HCT116 (cell line): ENCODE data around the gene COL20A1. TPM values are rescaled to one million over a fixed set of nuclear protein-coding genes. Genes with fewer than 3 reads are reported as not detected.
A peak's percentile ranks its signal among the peaks of the same experiment; 100 is the strongest.

ENCODE experiments used
- ATAC-seq: fragments of 200-7000 bp; cut with Tn5 transposase; 2 replicates; pipeline ENCODE4 v1.9.1; 2020; ENCODE audit warnings: mild to moderate bottlenecking, moderate library complexity
- BruUV-seq: library from RNA; stranded (reverse); fragments of 400-500 nt; replicated peaks from 2 replicates; lab custom pipeline; 2021; lab: Mats Ljungman, UMichigan
- CTCF ChIA-PET: fragments of 300-600 bp; sonication (Branson Sonifier 250); formaldehyde crosslinking; loops from one replicate; lab custom pipeline; 2021; ENCODE audit warnings: antibody characterized with exemption; lab: Charles Lee
- POLR2A ChIA-PET: fragments of 300-600, 350-600 bp; sonication (Branson Sonifier 250); formaldehyde crosslinking; loops from one replicate; lab custom pipeline; 2021; ENCODE audit warnings: antibody characterized with exemption; lab: Charles Lee
- RAD21 ChIA-PET, 2 experiments: fragments of 300-600 bp; sonication (Branson Sonifier 250); formaldehyde crosslinking; loops; one replicate each; lab custom pipeline; 2023; ENCODE audit warnings: low total read pairs in 2 of 2; ENCODE audit not compliant: uncharacterized antibody in 2 of 2, unreplicated experiment in 2 of 2, low non-redundant PET in 1 of 2; lab: Charles Lee
- DNase-seq: peaks from one replicate; pipeline ENCODE4 v3.0.0-alpha.2; 2010; ENCODE audit warnings: low read depth, low spot score
- H2AFZ ChIP-seq: fragments of 200-600 bp; shearing (Covaris generic), sonication (generic); 2 replicates; pipeline ENCODE4 v1.6.1; 2017; ENCODE audit warnings: low read depth, mixed run types, mixed read lengths, antibody characterized with exemption, low read length; ENCODE audit not compliant: poor library complexity, severe bottlenecking
- H3K27ac ChIP-seq: 2 replicates; pipeline ENCODE4 v1.5.1; 2012; ENCODE audit warnings: low read depth, low read length
- H3K27me3 ChIP-seq: fragments of 200-600 bp; sonication (generic); 2 replicates; pipeline ENCODE4 v1.6.1; 2016; ENCODE audit warnings: mixed run types, low read length, mixed read lengths; ENCODE audit not compliant: insufficient read depth
- H3K36me3 ChIP-seq, 2 experiments: fragments of 200-500 bp in 1 of 2; fragments of 200-600 bp in 1 of 2; sonication (Bioruptor generic) in 1 of 2; sonication (generic) in 1 of 2; 2 replicates each; pipeline versions ENCODE4 v1.5.1 to v1.6.1; 2014 to 2016; ENCODE audit warnings: low read length in 2 of 2, inconsistent platforms in 1 of 2, mixed read lengths in 1 of 2, mixed run types in 1 of 2; ENCODE audit not compliant: insufficient read depth in 2 of 2, control insufficient read depth in 1 of 2
- H3K4me1 ChIP-seq, 2 experiments: fragments of 200-600 bp in 1 of 2; sonication (generic) in 1 of 2; 2 replicates each; pipeline versions ENCODE4 v1.5.1 to v1.6.1; 2012 to 2017; ENCODE audit warnings: low read length in 2 of 2, inconsistent platforms in 1 of 2, mild to moderate bottlenecking in 1 of 2, mixed read lengths in 1 of 2, mixed run types in 1 of 2, moderate library complexity in 1 of 2; ENCODE audit not compliant: insufficient read depth in 2 of 2, control insufficient read depth in 1 of 2
- H3K4me2 ChIP-seq: fragments of 200-600 bp; sonication (generic); 2 replicates; pipeline ENCODE4 v1.6.1; 2017; ENCODE audit warnings: mixed run types, low read length, mixed read lengths
- H3K4me3 ChIP-seq, 2 experiments: fragments of 200-600 bp in 1 of 2; sonication (generic) in 1 of 2; replicated peaks in 1 of 2; 2 replicates each; pipeline ENCODE4 v1.5.1; 2011 to 2016; ENCODE audit warnings: low read length in 2 of 2, control low read depth in 1 of 2, low read depth in 1 of 2, mild to moderate bottlenecking in 1 of 2, mixed read lengths in 1 of 2, mixed run types in 1 of 2
- H3K79me2 ChIP-seq: fragments of 200-600 bp; sonication (generic); 2 replicates; pipeline ENCODE4 v1.6.1; 2017; ENCODE audit warnings: mild to moderate bottlenecking, mixed run types, low read length, moderate library complexity, mixed read lengths; ENCODE audit not compliant: insufficient read depth
- H3K9ac ChIP-seq: fragments of 200-600 bp; sonication (generic); 2 replicates; pipeline ENCODE4 v1.6.1; 2016; ENCODE audit warnings: low read length, mixed read lengths
- H3K9me2 ChIP-seq: fragments of 200-600 bp; sonication (generic), shearing (Covaris generic); 2 replicates; pipeline ENCODE4 v1.6.1; 2017; ENCODE audit warnings: mixed run types, mild to moderate bottlenecking, moderate library complexity; ENCODE audit not compliant: insufficient read depth
- H3K9me3 ChIP-seq, 2 experiments: fragments of 200-500 bp in 1 of 2; fragments of 200-600 bp in 1 of 2; sonication (Bioruptor generic) in 1 of 2; sonication (generic) in 1 of 2; 2 replicates each; pipeline ENCODE4 v1.6.1; 2014 to 2017; ENCODE audit warnings: low read length in 2 of 2, mixed read lengths in 2 of 2, inconsistent platforms in 1 of 2, low read depth in 1 of 2, mild to moderate bottlenecking in 1 of 2, mixed run types in 1 of 2, moderate library complexity in 1 of 2; ENCODE audit not compliant: control insufficient read depth in 1 of 2, insufficient read depth in 1 of 2
- H4K20me1 ChIP-seq: fragments of 200-600 bp; sonication (generic), shearing (Covaris generic); 2 replicates; pipeline ENCODE4 v1.6.1; 2017; ENCODE audit warnings: mixed run types, mild to moderate bottlenecking, moderate library complexity; ENCODE audit not compliant: insufficient read depth
- CBX3 ChIP-seq: IDR thresholded peaks from 2 replicates; pipeline ENCODE4 v1.6.1; 2012; ENCODE audit warnings: low read depth
- CEBPB ChIP-seq: IDR thresholded peaks from 2 replicates; pipeline ENCODE4 v1.6.1; 2012; ENCODE audit warnings: low read depth
- ELF1 ChIP-seq: IDR thresholded peaks from 2 replicates; pipeline ENCODE4 v1.6.1; 2012; ENCODE audit warnings: low read depth, borderline replicate concordance
- EZH2phosphoT487 ChIP-seq: fragments of 200-600 bp; IDR thresholded peaks from 2 replicates; pipeline ENCODE4 v1.6.1; 2018; ENCODE audit warnings: antibody characterized with exemption, borderline replicate concordance
- JUND ChIP-seq: IDR thresholded peaks from 2 replicates; pipeline ENCODE4 v1.6.1; 2012
- POLR2A ChIP-seq: IDR thresholded peaks from 2 replicates; pipeline ENCODE4 v1.7.0; 2011; ENCODE audit warnings: borderline replicate concordance; ENCODE audit not compliant: insufficient read depth, insufficient read length; ENCODE audit errors: extremely low read depth
- POLR2AphosphoS5 ChIP-seq: IDR thresholded peaks from 2 replicates; pipeline ENCODE4 v1.6.1; 2011; ENCODE audit warnings: mild to moderate bottlenecking, low read depth, low read length, moderate library complexity
- RAD21 ChIP-seq: IDR thresholded peaks from 2 replicates; pipeline ENCODE4 v1.6.1; 2012; ENCODE audit warnings: low read depth, mild to moderate bottlenecking
- SRF ChIP-seq: IDR thresholded peaks from 2 replicates; pipeline ENCODE4 v1.6.1; 2012; ENCODE audit warnings: low read depth
- ZFX ChIP-seq: fragments of 450-650 bp; IDR thresholded peaks from 2 replicates; pipeline ENCODE4 v1.6.1; 2017
- intact Hi-C: fragments of 100-400 bp; cut with micrococcal nuclease; formaldehyde crosslinking; loops from 2 replicates; pipeline ENCODE4 v1.10.0; 2022
- total RNA-seq: library from RNA; stranded (reverse); gene quantifications from one replicate; pipeline ENCODE4 v1.2.1, GENCODE V29; 2021; ENCODE audit not compliant: unreplicated experiment
- TF ChIP-seq, protein P1 (sequence below): IDR thresholded peaks from 2 replicates; pipeline ENCODE4 v1.6.1; 2012
- TF ChIP-seq, protein P2 (sequence below): IDR thresholded peaks from 2 replicates; pipeline ENCODE4 v1.6.1; 2012

Gene COL20A1
- total RNA-seq, 1 experiment from 2014 or later: 0.34 TPM

DNA sequence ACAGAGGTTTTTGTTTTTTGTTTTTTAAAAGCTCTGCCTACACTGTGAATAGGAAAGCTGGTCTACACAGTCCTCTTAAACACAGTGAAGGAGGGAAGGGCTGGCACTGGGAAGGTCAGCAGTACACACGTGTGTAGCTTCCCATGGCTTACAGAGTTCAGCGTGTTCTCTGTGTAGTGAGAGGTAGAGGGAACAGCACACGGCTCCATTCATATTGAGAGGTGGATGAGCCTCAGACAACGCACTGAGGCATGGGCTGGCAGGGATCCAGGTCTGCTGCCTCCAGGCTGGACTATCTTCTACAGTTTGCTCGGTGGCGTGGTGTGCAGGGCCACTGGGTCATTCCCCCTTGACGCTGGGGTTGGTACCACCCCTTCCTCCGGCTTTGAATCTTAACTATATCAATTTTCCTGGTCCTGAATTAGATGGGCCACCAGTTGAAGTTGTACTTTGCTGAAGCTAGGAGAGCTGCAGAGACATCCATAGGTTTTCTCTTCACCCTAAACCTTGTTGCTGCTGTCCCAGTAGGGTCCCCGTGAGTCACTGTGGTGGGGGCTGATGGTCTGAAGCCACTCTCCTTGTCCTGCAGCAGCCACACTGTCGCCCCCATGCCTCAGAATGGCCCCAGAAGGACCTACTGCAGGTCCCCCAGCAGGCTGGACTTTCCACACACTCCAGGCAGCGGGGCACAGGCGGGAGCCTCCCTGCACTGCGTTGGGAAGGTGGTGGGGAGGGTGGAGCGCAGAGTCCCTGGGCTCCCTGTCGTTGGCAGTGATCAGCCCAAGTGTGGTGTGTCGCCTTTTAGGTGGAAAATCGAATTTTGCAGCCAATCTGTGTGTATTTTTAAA, 18.4 kb upstream of the COL20A1 start:
- H3K4me2 ChIP-seq: peak overlapping the region; percentile 99
- peak overlapping the region; percentile 96 for H3K9ac ChIP-seq
- peaks cover 10 to 21% of the 10 kb centered on the region in 2 experiments for H3K4me1 ChIP-seq
- H3K36me3 ChIP-seq: peaks cover 25 to 30% of the 10 kb centered on the region in 2 experiments
- no peaks in the 10 kb centered on the region for H3K27me3 ChIP-seq
- intact Hi-C loops: loop anchor here (5.0 kb wide), 1 partner anchor 42 kb away; no protein-coding TSS in a partner anchor
- ChIA-PET POLR2A (interaction anchor here (1.0 kb wide), 1 partner anchor 302 kb away, joined by 3 read pairs; no protein-coding TSS in a partner anchor), CTCF (no interaction called here)
- H3K9me3 ChIP-seq: no peaks in the 10 kb centered on the region
- DNase-seq: no peak
- TF ChIP-seq CEBPB (no peak), ELF1 (no peak), SRF (no peak), CBX3 (no peak), JUND (no peak), POLR2A (no peak), POLR2AphosphoS5 (no peak), RAD21 (no peak), ZFX (no peak), EZH2phosphoT487 (no peak)
- TF ChIP-seq, protein P1, sequence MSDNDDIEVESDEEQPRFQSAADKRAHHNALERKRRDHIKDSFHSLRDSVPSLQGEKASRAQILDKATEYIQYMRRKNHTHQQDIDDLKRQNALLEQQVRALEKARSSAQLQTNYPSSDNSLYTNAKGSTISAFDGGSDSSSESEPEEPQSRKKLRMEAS: no peak
- TF ChIP-seq, protein P2, sequence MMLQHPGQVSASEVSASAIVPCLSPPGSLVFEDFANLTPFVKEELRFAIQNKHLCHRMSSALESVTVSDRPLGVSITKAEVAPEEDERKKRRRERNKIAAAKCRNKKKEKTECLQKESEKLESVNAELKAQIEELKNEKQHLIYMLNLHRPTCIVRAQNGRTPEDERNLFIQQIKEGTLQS: no peak
- TF ChIP-seq, all 23 proteins: peak for 0
- H2AFZ ChIP-seq: no peak overlapping the region
- no TSS peak for BruUV-seq
- no peak overlapping the region for H3K27ac ChIP-seq
- no peak for ATAC-seq
- peak overlapping the region; percentile 98 to 99 for H3K4me3 ChIP-seq
- peaks cover 51% of the 10 kb centered on the region for H3K79me2 ChIP-seq
- H4K20me1 ChIP-seq: no peaks in the 10 kb centered on the region
- RAD21 ChIA-PET: no interaction called here
- H3K9me2 ChIP-seq: no peaks in the 10 kb centered on the region
